Measurements from ENCODE around the gene GRB2. TPM values are rescaled to one million over a fixed set of nuclear protein-coding genes. Genes with fewer than 3 reads are reported as not detected.

The GRB2 gene
- total and polyA plus RNA-seq, 2 experiments from 2014 or later = 132 to 198 TPM

DNA sequence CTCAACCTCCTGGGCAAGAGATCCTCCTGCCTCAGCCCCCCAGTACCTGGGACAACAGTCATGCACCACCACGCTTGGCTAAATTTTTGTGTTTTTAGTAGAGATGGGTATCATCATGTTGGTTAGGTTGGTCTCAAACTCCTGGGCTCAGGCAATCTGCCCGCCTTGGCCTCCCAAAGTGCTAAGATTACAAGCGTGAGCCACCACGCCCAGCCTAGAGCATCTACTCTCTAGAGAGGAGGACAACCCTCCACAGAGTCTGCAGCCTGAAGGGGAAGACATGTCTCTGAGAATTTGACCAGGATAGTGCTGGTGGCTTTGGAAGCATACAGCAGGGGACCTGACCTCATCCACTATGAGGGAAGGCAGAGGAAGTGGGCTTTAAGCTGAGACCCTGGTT is 4.7 kb upstream of the GRB2 start:
- Histone ChIP-seq H3K27me3 (no peaks in the 10 kb centered on the region), H3K4me3 (no peak overlapping the region), H3K36me3 (no peaks in the 10 kb centered on the region), H3K9me3 (ENCODE audit: low read depth) (no peaks in the 10 kb centered on the region), H3K4me1 (ENCODE audit: low read depth) (peaks cover 4% of the 10 kb centered on the region), H3K27ac (no peak overlapping the region)
- TF ChIP-seq, protein P1, sequence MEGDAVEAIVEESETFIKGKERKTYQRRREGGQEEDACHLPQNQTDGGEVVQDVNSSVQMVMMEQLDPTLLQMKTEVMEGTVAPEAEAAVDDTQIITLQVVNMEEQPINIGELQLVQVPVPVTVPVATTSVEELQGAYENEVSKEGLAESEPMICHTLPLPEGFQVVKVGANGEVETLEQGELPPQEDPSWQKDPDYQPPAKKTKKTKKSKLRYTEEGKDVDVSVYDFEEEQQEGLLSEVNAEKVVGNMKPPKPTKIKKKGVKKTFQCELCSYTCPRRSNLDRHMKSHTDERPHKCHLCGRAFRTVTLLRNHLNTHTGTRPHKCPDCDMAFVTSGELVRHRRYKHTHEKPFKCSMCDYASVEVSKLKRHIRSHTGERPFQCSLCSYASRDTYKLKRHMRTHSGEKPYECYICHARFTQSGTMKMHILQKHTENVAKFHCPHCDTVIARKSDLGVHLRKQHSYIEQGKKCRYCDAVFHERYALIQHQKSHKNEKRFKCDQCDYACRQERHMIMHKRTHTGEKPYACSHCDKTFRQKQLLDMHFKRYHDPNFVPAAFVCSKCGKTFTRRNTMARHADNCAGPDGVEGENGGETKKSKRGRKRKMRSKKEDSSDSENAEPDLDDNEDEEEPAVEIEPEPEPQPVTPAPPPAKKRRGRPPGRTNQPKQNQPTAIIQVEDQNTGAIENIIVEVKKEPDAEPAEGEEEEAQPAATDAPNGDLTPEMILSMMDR (IDR thresholded peaks at IDR 0.05; ENCODE audit: low read depth, low read length) = no peak
- no peak for DNase-seq (ENCODE audit: low read depth in 1 of 2, low spot score in 1 of 2)

DNA sequence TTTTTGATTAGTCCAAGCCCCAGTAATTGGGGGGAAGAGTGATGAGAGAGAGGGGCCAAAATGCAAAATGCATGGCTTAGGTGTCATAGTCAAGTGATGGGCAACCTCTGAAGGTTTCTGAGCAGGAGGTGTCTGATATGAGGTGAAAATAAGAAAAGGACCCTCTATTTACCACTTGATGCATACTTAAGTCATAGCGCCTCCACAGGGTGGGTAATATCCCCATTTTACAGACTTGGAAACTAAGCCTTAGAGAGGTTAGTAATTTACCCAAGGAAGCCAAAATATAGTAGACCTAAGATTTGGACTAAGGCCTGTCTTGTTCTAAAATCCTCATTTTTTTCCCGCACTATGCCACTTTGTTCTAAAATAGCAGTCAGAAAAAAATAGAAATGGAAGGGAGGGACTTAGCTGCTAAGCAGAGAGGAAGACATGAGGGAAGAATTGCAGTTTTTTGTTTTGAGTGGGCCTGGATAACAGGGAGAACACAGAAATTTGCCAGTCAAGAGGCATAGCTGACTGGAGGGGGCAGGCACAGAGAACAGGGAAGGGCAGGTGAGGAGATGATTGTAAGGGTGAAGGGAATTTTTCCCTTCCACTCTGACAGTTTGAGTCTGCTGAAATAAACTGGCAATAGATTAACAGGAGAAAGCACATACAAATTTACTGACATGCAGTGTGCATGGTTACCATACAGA is 2.3 kb upstream of the GRB2 start:
- Histone ChIP-seq H3K36me3 (no peaks in the 10 kb centered on the region), H3K27me3 (no peaks in the 10 kb centered on the region), H3K4me3 (no peak overlapping the region), H3K4me1 (ENCODE audit: low read depth) (peaks cover 8% of the 10 kb centered on the region), H3K27ac (no peak overlapping the region), H3K9me3 (ENCODE audit: low read depth) (no peaks in the 10 kb centered on the region)
- TF ChIP-seq, protein P1 (IDR thresholded peaks at IDR 0.05; ENCODE audit: low read depth, low read length) = no peak
- no peak for DNase-seq (ENCODE audit: low read depth in 1 of 2, low spot score in 1 of 2)

DNA sequence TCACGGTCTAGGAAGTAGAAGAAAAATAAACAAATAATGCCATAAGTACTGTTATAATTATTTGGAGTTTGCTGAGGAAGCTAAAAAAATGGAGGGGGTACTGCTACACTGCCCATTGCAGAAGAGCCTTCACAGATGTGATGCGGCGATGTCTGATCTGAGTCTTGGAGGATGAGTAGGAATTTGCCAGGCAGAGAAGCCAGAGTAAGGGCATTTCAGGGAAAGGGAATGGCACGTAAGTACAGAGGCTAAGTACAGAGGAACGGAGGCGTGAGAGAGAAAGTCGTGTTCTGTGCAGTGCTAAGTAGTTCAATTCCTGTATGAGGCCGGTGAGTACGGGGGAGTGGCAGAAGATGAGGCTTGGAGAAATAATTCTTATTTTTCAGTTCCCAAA is 741 bp upstream of the GRB2 start:
- TF ChIP-seq, protein P1 (IDR thresholded peaks at IDR 0.05; ENCODE audit: low read depth, low read length) = no peak
- Histone ChIP-seq H3K9me3 (ENCODE audit: low read depth) (no peaks in the 10 kb centered on the region), H3K27ac (no peak overlapping the region), H3K27me3 (no peaks in the 10 kb centered on the region), H3K4me1 (ENCODE audit: low read depth) (peaks cover 8% of the 10 kb centered on the region), H3K36me3 (no peaks in the 10 kb centered on the region), H3K4me3 (peak overlapping the region; percentile 88)
- peak in 1 of 2 donors; percentile 24 for DNase-seq (ENCODE audit: low read depth in 1 of 2, low spot score in 1 of 2)

DNA sequence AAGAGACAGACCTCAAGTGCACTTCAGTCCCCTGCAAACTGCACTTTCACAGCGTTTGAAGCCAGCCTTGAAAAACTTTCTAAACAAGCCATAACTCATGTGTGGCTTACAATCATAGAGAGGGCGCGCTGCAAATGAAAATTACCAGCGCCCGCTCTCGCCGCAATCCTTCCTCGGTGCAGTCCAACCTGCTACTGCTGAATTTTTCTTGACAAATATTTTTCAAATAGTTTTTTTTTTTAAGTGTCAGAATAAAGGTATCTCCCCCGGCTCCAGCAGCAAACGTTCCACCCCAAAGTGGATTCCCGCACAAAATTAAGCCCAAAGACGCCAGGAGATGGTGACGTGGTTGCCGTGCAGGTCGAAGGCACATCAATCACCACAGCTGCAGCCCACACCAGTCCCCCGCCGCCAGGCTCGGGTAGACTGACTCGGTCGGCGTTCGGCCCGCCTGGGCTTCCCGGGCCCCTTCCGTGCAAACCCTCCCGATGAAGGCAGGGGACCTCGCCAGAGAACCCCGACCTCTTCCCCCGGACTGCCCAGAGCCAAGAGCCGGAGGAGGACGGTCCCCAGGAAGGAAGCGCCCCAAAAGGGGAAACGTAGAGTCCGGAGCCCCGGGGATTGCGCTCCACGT is 630 bp downstream of the GRB2 start:
- Histone ChIP-seq H3K27ac (peak overlapping the region; percentile 76), H3K9me3 (ENCODE audit: low read depth) (no peaks in the 10 kb centered on the region), H3K4me1 (ENCODE audit: low read depth) (peaks cover 8% of the 10 kb centered on the region), H3K4me3 (peak overlapping the region; percentile 88), H3K27me3 (no peaks in the 10 kb centered on the region), H3K36me3 (no peaks in the 10 kb centered on the region)
- peak; percentile 20 to 61 for DNase-seq (ENCODE audit: low read depth in 1 of 2, low spot score in 1 of 2)
- TF ChIP-seq, protein P1 (IDR thresholded peaks at IDR 0.05; ENCODE audit: low read depth, low read length) = no peak

DNA sequence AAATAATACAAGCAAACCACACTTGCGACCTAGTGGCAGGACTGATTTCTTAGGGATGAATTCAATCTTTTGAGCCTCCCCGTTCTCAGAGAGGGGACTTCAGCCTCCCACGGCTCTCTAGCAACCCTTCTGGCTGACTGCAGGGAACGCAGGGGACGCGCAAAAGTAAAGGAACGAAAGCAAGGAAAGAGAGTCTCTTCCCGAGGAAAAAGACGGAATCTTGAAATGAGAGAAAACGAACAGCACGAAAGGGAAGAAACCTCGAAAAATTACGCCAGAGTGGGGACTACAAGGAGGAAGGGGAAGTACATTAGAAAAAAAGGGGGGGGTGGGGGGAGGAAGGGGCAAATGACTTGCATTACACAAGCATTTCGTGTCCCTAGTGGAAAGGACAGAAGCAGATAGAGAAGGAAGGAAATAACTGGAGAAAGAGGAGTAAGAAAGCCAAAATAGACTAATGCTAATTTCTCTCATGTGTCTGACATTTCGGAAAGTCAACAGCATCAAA is 1.2 kb downstream of the GRB2 start:
- peak; percentile 84 to 85 for DNase-seq (ENCODE audit: low read depth in 1 of 2, low spot score in 1 of 2)
- no peaks in the 10 kb centered on the region for H3K27me3 ChIP-seq
- no peaks in the 10 kb centered on the region for H3K9me3 ChIP-seq (ENCODE audit: low read depth)
- peak overlapping the region; percentile 76 for H3K27ac ChIP-seq
- H3K36me3 ChIP-seq = no peaks in the 10 kb centered on the region
- H3K4me3 ChIP-seq = peak overlapping the region; percentile 88
- TF ChIP-seq, protein P1 (IDR thresholded peaks at IDR 0.05; ENCODE audit: low read depth, low read length) = peak; percentile 98
- H3K4me1 ChIP-seq (ENCODE audit: low read depth) = peaks cover 8% of the 10 kb centered on the region

All from cardiac muscle cell (in vitro differentiated cells and primary cell).